HG02973 (cell line): Measurements from ENCODE around the gene TCL1B.
A peak's percentile ranks its signal among the peaks of the same experiment; 100 is the strongest.

Experiments
- ATAC-seq: cut with Tn5 transposase; IDR thresholded peaks from one replicate; pipeline ENCODE4 v1.9.1; 2021; ENCODE audit warnings: moderate library complexity; ENCODE audit not compliant: unreplicated experiment

Gene TCL1B

GRCh38 chr14:95700221-95700976, 14.2 kb downstream of the TCL1B start:
- no peak for ATAC-seq

GRCh38 chr14:95701846-95702221, 15.6 kb downstream of the TCL1B start:
- no peak for ATAC-seq

DNA sequence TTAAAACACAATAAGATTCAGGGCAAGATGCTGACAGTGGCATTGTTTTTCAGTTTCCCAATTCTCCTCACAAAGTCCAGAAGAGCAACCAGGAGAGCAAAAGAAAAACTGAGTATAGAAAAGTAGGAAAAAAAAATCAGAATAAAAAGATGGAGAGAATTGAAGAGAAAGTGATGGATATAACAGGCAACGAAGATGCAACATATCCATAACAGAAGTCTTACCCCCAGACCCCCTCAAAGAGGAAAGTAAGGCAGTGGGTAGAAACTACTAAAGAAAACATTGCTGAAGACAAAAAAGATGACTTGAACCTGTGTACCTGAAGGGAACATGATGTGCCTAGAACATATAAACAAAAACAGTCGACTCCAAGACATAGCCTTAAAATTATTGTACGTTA, 17.1 kb downstream of the TCL1B start:
- ATAC-seq = no peak

DNA sequence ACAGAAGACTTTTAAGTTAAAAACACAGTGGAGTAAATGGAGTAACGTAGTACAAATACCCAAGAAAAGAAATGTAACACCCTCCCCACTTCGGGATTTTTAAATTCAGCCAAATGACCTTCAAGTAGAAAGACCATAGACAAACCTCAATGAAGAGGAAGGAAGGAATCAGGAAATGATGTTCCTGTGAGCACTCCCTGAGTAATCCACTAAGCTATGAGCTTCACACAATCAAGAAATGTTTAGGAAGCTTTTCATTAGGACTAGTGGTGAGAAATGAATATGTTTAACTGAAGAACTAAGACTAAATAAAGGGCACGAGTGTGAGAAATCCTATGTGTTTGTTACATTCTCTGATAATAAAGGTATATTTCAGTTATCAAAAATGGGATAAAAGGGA, 17.6 kb downstream of the TCL1B start:
- ATAC-seq = no peak

DNA sequence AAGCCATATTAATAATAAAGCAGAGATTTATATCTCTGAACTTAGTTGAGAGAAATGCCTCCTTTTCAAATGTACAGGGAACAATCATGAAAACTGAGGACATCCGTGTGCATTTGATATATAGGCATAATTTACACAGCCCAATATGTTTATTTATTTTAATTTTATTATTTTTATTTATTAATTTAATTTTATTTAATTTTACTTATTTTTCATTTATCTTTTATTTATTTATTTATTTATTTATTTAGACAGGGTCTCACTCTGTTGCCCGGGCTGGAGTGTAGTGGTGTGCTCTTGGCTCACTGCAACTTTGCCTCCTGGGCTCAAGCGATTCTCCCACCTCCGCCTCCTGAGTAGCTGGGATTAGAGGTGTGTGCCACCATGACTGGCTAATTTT, 19.3 kb downstream of the TCL1B start:
- ATAC-seq = no peak

DNA sequence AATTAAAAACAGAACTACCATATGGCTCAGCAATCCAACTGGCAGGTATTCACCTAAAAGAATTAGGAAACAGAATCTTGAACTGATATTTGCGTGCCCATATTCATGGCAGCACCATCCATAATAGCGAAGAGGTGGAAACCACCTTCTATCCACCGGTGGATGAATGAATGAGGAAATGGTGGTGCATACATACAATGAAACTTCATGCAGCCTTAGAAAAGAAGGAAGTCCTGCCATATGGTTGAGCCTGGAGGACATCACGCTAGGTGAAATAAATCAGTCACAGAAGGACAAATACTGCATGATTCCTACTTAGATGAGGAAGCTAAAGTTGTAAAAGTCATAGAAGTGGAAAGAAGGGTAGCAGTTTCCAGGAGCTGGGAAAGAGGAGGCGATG, 21.1 kb downstream of the TCL1B start:
- no peak for ATAC-seq

DNA sequence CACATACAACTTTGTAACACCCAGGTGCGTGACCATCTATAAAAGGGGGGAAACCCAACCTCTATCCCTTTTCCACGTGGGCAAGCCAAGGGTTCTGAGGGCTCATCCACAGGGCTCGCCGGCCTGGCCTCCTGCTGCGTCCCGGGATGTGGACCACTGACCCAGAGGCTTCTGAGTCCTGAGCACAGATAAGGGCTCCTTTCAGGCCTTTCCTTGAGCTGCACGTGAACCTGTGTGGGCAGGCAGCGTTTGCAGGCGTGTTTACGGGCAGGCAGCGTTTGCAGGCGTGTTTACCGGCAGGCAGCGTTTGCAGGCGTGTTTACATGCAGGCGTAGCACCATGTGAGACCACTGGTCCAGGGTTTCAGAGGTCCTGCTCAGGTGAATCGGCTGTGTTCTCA, 23.9 kb downstream of the TCL1B start:
- no peak for ATAC-seq

- no peak for ATAC-seq
Observed at GRCh38 chr14:95711476-95712176, 25.4 kb downstream of the TCL1B start.

DNA sequence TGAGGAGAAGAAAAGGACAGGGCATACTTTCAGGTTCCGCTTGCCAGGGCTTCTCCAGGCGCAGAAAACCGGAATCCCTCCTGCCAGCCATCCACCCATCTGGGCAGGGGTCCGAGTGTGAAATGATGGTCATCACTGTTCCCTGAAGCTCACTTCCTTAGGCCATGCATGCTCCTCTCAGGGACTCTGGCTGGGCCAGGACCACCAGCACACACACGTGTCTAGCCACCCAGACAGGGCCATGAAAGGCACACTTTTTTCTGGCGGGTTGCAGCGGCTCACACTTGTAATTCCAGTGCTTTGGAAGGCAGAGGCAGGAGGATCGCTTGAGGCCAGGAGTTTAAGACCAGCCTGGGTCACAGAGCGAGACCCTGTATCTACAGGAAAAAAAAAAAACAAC, 26.2 kb downstream of the TCL1B start:
- no peak for ATAC-seq

- ATAC-seq = peak; percentile 77
Observed at GRCh38 chr14:95713596-95714371, 27.6 kb downstream of the TCL1B start, which contains the start of gene TCL1A. Gene TCL1A, minus strand, starts transcription at chr14:95714125. Its CDS starts 59 bp downstream, at chr14:95714066.

DNA sequence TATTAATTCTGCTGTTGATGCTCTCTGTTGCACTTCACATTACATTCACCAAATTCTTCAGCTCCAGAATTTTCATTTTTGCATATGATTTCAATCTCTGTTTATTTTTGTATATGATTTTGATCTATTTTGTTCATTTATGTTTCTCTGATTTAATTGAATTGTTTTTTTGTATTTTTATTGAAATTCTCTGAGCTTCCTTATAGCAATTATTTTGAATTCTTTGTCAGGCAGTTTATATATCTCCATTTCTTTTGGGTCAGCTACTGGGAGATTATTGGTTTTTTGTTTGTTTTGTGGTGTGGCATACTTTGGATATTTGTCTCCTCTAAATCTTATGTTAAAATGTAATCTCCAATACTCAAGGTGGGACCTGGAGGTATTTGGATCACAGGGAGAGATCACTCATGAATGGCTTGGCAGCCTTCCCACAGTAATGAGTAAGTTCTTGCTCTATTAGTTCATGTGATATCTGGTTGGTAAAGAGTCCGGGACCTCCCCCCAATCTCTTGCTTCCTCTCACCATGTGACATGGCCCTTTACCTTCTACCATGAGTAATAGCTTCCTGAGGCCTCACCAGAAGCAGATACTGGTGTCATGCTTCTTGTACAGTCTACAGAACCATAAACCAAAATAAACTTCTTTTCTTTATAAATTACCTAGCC, 36.4 kb downstream of the TCL1B start:
- ATAC-seq = no peak

- ATAC-seq = peak; percentile 74
Observed at GRCh38 chr14:95725685-95726336, 39.6 kb downstream of the TCL1B start.

GRCh38 chr14:95727056-95727700, 41.0 kb downstream of the TCL1B start:
- no peak for ATAC-seq

DNA sequence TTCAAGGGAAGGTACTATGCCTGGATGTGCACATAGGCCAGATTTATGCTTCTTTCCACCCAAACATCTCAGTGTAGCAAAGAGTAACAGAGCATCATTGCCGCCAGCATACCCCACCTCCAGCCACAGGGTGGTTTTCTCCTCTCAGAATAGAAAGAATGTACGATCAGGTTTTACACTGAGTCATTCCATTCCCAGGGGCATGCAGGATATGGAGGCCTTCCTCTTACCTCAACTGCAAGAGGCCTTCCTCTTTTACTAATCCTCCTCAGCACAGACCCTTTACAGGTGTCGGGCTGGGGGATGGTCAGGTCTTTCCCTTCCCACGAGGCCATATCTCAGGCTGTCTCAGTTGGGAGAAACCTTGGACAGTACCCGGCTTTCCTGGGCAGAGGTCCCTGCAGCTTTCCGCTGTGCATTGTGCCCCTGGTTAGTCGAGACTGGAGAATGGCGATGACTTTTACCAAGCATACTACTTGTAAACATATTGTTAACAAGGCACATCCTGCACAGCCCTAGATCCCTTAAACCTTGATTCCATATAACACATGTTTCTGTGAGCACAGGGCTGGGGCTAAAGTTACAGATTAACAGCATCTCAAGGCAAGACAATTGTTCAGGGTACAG, 43.3 kb downstream of the TCL1B start:
- ATAC-seq = peak; percentile 69

GRCh38 chr14:95730126-95730525, 43.9 kb downstream of the TCL1B start:
- no peak for ATAC-seq

DNA sequence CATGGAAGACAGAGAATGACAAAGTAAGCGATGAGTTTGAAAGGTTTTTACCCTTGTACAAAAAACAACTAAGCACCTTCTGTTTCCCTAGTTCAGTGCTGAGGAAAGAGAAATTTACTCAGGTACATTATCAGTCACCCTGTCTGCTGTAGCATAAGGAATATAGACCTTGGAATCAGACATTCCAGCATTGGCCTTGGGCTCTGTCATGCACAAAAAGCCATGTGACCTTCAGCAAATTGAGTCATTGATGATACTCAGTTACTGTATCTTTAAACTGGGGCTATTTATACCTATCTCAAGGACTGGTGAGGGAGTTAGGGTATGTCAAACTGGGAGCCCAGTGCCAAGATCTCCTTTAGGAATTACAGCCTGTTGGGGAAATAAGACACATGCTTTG, 47.0 kb downstream of the TCL1B start:
- no peak for ATAC-seq

GRCh38 chr14:95739356-95739755, 53.1 kb downstream of the TCL1B start:
- no peak for ATAC-seq

- no peak for ATAC-seq
Observed at GRCh38 chr14:95741038-95741490, 54.8 kb downstream of the TCL1B start.

DNA sequence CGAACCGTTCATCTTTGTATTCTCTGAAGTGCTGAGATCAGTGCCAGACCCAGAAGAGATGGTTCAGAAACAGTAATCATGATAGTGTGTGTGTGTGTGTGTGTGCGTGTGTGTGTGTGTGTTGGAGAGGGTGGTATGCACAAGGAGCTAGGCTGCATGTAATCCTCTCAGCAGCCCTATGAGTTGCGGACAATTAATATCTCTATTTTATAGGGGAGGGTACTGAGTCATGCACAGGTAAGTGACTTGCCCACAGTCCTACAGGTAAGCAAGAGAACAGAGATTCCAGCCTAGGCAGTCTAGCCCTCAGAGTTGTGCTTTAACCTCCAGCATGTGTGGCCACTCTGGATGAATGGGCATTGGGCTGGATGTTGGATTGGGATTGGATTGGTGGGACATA, 55.6 kb downstream of the TCL1B start:
- no peak for ATAC-seq
